CD14-positive monocyte (primary cell): ENCODE data around the gene SKOR2. TPM values are rescaled to one million over a fixed set of nuclear protein-coding genes. Genes with fewer than 3 reads are reported as not detected.

Source experiments
- DNase-seq, 3 donors: peaks; one replicate each; pipeline ENCODE4 v3.0.0-alpha.2; 2011 to 2022
- H2AFZ ChIP-seq: 2 replicates; pipeline ENCODE4 v1.6.0; 2012; ENCODE audit warnings: mild to moderate bottlenecking, low read depth, low read length, inconsistent platforms; ENCODE audit not compliant: insufficient read depth, poor library complexity, severe bottlenecking
- H3K27ac ChIP-seq, 2 donors: 1 replicate in 1 of 2; 2 replicates in 1 of 2; pipeline ENCODE4 v1.5.1; 2012 to 2013; ENCODE audit warnings: low read length in 2 of 2, control low read depth in 1 of 2, inconsistent platforms in 1 of 2, low read depth in 1 of 2, mild to moderate bottlenecking in 1 of 2
- H3K27me3 ChIP-seq, 2 donors: one replicate each; pipeline versions ENCODE4 v1.6.0 to v1.6.1; 2011 to 2013; ENCODE audit warnings: low read length in 2 of 2; ENCODE audit not compliant: control insufficient read depth in 2 of 2, insufficient read depth in 2 of 2
- H3K36me3 ChIP-seq, 2 donors: replicated peaks in 1 of 2; 1 replicate in 1 of 2; 2 replicates in 1 of 2; pipeline versions ENCODE4 v1.5.1 to v1.6.1; 2012 to 2013; ENCODE audit warnings: low read length in 2 of 2, control low read depth in 1 of 2, inconsistent platforms in 1 of 2, mild to moderate bottlenecking in 1 of 2; ENCODE audit not compliant: insufficient read depth in 2 of 2, control insufficient read depth in 1 of 2
- H3K4me1 ChIP-seq, 2 donors: 1 replicate in 1 of 2; 2 replicates in 1 of 2; pipeline versions ENCODE4 v1.5.1 to v1.6.1; 2012 to 2013; ENCODE audit warnings: low read length in 2 of 2, control low read depth in 1 of 2, inconsistent platforms in 1 of 2, mild to moderate bottlenecking in 1 of 2, moderate library complexity in 1 of 2; ENCODE audit not compliant: insufficient read depth in 2 of 2, control insufficient read depth in 1 of 2
- H3K4me2 ChIP-seq: replicated peaks from 2 replicates; pipeline ENCODE3; 2012; ENCODE audit warnings: low read length, moderate library complexity, mild to moderate bottlenecking; ENCODE audit not compliant: poor library complexity, severe bottlenecking; ENCODE audit errors: extremely low read depth
- H3K4me3 ChIP-seq, 3 experiments: fragments of 200-600 bp in 1 of 3; sonication (generic) in 1 of 3; replicated peaks in 1 of 3; 1 replicate in 2 of 3; 2 replicates in 1 of 3; pipeline ENCODE4 v1.5.1; 2011 to 2013; ENCODE audit warnings: low read length in 3 of 3, mild to moderate bottlenecking in 3 of 3, control low read depth in 2 of 3, low read depth in 2 of 3, inconsistent platforms in 1 of 3, moderate library complexity in 1 of 3
- H3K79me2 ChIP-seq: 2 replicates; pipeline ENCODE4 v1.6.0; 2012; ENCODE audit warnings: mild to moderate bottlenecking, control low read depth, inconsistent platforms, low read length, moderate library complexity; ENCODE audit not compliant: insufficient read depth
- H3K9ac ChIP-seq: 2 replicates; pipeline ENCODE4 v1.6.0; 2017; ENCODE audit warnings: low read length, mild to moderate bottlenecking; ENCODE audit not compliant: insufficient read depth, poor library complexity, severe bottlenecking
- H3K9me3 ChIP-seq, 2 donors: replicated peaks in 1 of 2; 1 replicate in 1 of 2; 2 replicates in 1 of 2; pipeline versions ENCODE4 v1.5.1 to v1.6.1; 2012 to 2013; ENCODE audit warnings: low read length in 2 of 2, control low read depth in 1 of 2; ENCODE audit not compliant: control insufficient read depth in 1 of 2, insufficient read depth in 1 of 2
- H4K20me1 ChIP-seq: 2 replicates; pipeline ENCODE4 v1.6.0; 2012; ENCODE audit warnings: mild to moderate bottlenecking, low read length, control low read depth, moderate library complexity; ENCODE audit not compliant: insufficient read depth
- H3K27ac Mint-ChIP-seq, 7 donors: one replicate each; pipeline ENCODE4 v1.8.0; 2020; ENCODE audit warnings: mild to moderate bottlenecking in 7 of 7, mixed read lengths in 7 of 7, moderate library complexity in 6 of 7, inconsistent platforms in 2 of 7
- H3K27me3 Mint-ChIP-seq, 3 donors: one replicate each; pipeline ENCODE4 v1.8.0; 2021 to 2022; ENCODE audit warnings: low read depth in 3 of 3, mild to moderate bottlenecking in 3 of 3, mixed read lengths in 3 of 3, moderate library complexity in 3 of 3, inconsistent platforms in 1 of 3
- H3K36me3 Mint-ChIP-seq, 2 donors: one replicate each; pipeline ENCODE4 v1.8.0; 2020; ENCODE audit warnings: mixed read lengths in 2 of 2, inconsistent platforms in 1 of 2, mild to moderate bottlenecking in 1 of 2
- H3K4me1 Mint-ChIP-seq: one replicate; pipeline ENCODE4 v1.8.0; 2020; ENCODE audit warnings: mild to moderate bottlenecking, mixed read lengths
- H3K4me3 Mint-ChIP-seq, 2 donors: one replicate each; pipeline ENCODE4 v1.8.0; 2020; ENCODE audit warnings: mild to moderate bottlenecking in 2 of 2, mixed read lengths in 2 of 2, moderate library complexity in 1 of 2
- H3K9me3 Mint-ChIP-seq, 7 donors: one replicate each; pipeline ENCODE4 v1.8.0; 2020 to 2022; ENCODE audit warnings: mixed read lengths in 7 of 7, mild to moderate bottlenecking in 6 of 7, moderate library complexity in 6 of 7, inconsistent platforms in 2 of 7
- WGBS: methylation state at CpG from one replicate; pipeline ENCODE4 v1.1.5; 2013; ENCODE audit warnings: missing lambda C conversion rate; ENCODE audit not compliant: insufficient coverage; 5-methylcytosine and 5-hydroxymethylcytosine counted together
- intact Hi-C, 2 donors: fragments of 100-400 bp; cut with micrococcal nuclease; formaldehyde crosslinking; loops; one replicate each; pipeline versions ENCODE4 v1.15.0 to v1.15.1; 2023
- polyA plus RNA-seq, 3 donors: library from polyadenylated mRNA; depleted of rRNA in 1 of 3; unstranded in 2 of 3; stranded (reverse) in 1 of 3; fragments of 300-500 nt in 2 of 3; fragments of >200 nt in 1 of 3; fragmentation: Illumina TruSeq in 2 of 3; gene quantifications; 1 replicate in 2 of 3; 2 replicates in 1 of 3; pipeline ENCODE4 v1.2.3, GENCODE V29; 2012 to 2021
- TF ChIP-seq, protein P1 (sequence below): fragments of 200-600 bp; IDR thresholded peaks from one replicate; pipeline ENCODE4 v1.8.0; 2022; ENCODE audit warnings: antibody characterized with exemption, mild to moderate bottlenecking

SKOR2 gene
- polyA plus RNA-seq, 3 donors, result not detected

DNA sequence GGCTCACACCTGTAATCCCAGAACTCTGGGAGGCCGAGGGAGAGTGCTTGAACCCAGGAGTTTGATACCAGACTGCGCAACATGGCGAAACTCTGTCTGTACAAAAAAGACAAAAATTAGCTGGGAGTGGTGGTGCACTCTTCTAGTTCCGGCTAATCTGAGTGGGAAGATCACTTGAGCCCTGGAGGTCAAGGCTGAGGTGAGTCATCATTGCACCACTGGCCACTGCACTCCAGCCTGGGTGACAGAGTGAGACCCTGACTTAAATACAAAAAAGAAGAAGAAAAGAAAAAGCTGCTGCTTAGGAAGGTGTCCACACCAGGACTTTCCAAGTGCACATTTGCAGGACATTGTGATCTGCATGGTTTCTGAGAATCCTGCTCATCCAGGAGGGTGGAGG is 16.4 kb downstream of the SKOR2 start:
- H3K27me3 Mint-ChIP-seq, result peaks cover 4 to 41% (median 18%) of the 10 kb centered on the region in 3 donors
- TF ChIP-seq, protein P1, sequence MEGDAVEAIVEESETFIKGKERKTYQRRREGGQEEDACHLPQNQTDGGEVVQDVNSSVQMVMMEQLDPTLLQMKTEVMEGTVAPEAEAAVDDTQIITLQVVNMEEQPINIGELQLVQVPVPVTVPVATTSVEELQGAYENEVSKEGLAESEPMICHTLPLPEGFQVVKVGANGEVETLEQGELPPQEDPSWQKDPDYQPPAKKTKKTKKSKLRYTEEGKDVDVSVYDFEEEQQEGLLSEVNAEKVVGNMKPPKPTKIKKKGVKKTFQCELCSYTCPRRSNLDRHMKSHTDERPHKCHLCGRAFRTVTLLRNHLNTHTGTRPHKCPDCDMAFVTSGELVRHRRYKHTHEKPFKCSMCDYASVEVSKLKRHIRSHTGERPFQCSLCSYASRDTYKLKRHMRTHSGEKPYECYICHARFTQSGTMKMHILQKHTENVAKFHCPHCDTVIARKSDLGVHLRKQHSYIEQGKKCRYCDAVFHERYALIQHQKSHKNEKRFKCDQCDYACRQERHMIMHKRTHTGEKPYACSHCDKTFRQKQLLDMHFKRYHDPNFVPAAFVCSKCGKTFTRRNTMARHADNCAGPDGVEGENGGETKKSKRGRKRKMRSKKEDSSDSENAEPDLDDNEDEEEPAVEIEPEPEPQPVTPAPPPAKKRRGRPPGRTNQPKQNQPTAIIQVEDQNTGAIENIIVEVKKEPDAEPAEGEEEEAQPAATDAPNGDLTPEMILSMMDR, result no peak

DNA sequence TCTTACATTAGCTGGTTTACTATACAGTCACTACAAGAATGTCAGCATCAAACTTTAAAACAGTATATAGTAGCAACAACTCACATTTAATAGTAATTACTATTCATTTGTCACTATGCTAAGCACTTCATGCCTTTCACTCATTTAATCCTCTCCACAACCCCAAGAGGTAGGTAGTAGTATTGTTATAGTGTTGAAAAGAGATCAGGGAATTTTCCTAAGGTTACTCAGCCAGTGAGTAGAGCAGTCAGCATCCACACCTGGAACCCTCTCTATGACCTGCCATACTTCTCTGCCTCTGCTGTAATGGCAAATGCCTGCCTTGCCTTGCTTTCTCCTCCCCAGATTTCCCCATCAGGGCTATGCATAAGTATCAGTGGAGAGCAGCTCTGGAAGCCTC is 24.8 kb downstream of the SKOR2 start:
- intact Hi-C loops, result no loop called here
- TF ChIP-seq, protein P1, result no peak
- Mint-ChIP-seq H3K27ac (no peak overlapping the region), H3K27me3 (peaks cover 10 to 26% (median 20%) of the 10 kb centered on the region in 3 donors), H3K4me1 (no peaks in the 10 kb centered on the region), H3K9me3 (no peaks in the 10 kb centered on the region), H3K4me3 (no peak overlapping the region), H3K36me3 (no peaks in the 10 kb centered on the region)
- H3K9ac ChIP-seq, result no peak overlapping the region
- no peak overlapping the region for H2AFZ ChIP-seq
- no peaks in the 10 kb centered on the region for H4K20me1 ChIP-seq
- DNase-seq, result no peak
- H3K79me2 ChIP-seq, result no peaks in the 10 kb centered on the region
- no peaks in the 10 kb centered on the region for H3K36me3 ChIP-seq
- H3K9me3 ChIP-seq, result no peaks in the 10 kb centered on the region
- no peak overlapping the region for H3K4me3 ChIP-seq
- H3K27ac ChIP-seq, result no peak overlapping the region
- H3K27me3 ChIP-seq, result peaks cover 6 to 10% of the 10 kb centered on the region in 2 donors
- H3K4me1 ChIP-seq, result no peaks in the 10 kb centered on the region
- H3K4me2 ChIP-seq, result no peak overlapping the region

More for the DNA sequence above, 16.4 kb downstream of the SKOR2 start:
- peaks cover 0 to 2% (median 0%) of the 10 kb centered on the region in 7 donors for H3K9me3 Mint-ChIP-seq
- H3K4me1 ChIP-seq, result no peaks in the 10 kb centered on the region
- no peak overlapping the region for H3K27ac ChIP-seq
- DNase-seq, result no peak
- H3K79me2 ChIP-seq, result no peaks in the 10 kb centered on the region
- H3K27ac Mint-ChIP-seq, result no peak overlapping the region
- peaks cover 10 to 18% of the 10 kb centered on the region in 2 donors for H3K27me3 ChIP-seq
- no peaks in the 10 kb centered on the region for H3K36me3 ChIP-seq
- no peaks in the 10 kb centered on the region for H4K20me1 ChIP-seq
- no peaks in the 10 kb centered on the region for H3K36me3 Mint-ChIP-seq
- H3K9ac ChIP-seq, result no peak overlapping the region
- intact Hi-C loops, result no loop called here
- no peak overlapping the region for H2AFZ ChIP-seq
- H3K4me3 Mint-ChIP-seq, result no peak overlapping the region
- H3K4me1 Mint-ChIP-seq, result no peaks in the 10 kb centered on the region
- H3K4me2 ChIP-seq, result no peak overlapping the region
- H3K4me3 ChIP-seq, result no peak overlapping the region
- no peaks in the 10 kb centered on the region for H3K9me3 ChIP-seq
- 94% methylated on average over 4 of the region's 4 CpGs for WGBS
